SH-SY5Y (cell line): ENCODE results near the gene MCF2L.

ENCODE experiments used
- GATA2 ChIP-seq: IDR thresholded peaks from 2 replicates; pipeline ENCODE4 v1.6.1; 2011; ENCODE audit warnings: mild to moderate bottlenecking, low read depth, low read length
- GATA3 ChIP-seq: IDR thresholded peaks from 2 replicates; pipeline ENCODE4 v1.6.1; 2011; ENCODE audit warnings: low read depth, mild to moderate bottlenecking, low read length, moderate library complexity

The MCF2L gene

DNA sequence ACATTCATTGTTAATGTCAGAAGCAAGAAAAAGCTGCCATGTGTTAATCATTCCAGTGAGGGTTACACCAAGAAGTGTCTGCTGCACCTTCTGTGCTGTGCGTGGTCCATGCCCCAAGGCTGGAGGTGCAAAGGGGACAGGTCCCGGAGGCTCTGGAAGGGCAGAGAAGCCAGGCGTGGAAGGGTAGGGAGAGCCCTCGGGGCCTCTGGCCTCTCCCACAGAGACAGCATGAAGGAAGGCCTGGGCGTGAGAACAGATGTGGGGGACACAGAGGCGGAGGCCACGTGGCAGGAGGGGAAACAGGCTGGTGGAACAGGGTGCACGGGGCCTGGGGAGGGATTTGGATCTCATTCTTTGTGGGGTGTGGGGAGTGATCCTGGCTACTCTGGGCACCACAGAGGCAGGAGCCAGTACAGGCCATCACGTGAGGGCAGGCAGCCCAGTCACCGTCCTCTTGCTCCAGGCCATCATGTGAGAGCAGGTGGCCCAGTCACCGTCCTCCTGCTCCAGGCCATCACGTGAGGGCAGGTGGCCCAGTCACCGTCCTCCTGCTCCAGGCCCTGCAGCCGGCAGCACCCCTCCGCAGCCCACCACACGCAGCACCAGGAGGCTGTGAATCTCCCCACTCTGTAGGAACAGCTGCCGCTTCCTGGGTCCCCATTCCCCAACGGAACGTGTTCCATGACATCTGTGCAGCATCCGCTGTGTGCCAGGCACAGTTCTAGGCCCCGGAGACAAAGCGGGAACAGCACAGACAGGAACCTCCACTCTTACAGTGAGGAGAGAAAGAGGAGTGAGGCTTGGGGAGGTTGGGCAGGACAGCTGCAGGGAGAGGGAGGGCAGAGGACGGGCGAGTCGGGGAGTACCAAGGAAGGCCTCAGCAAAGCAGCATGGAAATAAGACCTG lies 126.4 kb downstream of the MCF2L start:
- TF ChIP-seq GATA2 (no peak), GATA3 (no peak)

- TF ChIP-seq GATA2 (no peak), GATA3 (no peak)
Observed at GRCh38 chr13:113096052-113096744, 127.2 kb downstream of the MCF2L start.

DNA sequence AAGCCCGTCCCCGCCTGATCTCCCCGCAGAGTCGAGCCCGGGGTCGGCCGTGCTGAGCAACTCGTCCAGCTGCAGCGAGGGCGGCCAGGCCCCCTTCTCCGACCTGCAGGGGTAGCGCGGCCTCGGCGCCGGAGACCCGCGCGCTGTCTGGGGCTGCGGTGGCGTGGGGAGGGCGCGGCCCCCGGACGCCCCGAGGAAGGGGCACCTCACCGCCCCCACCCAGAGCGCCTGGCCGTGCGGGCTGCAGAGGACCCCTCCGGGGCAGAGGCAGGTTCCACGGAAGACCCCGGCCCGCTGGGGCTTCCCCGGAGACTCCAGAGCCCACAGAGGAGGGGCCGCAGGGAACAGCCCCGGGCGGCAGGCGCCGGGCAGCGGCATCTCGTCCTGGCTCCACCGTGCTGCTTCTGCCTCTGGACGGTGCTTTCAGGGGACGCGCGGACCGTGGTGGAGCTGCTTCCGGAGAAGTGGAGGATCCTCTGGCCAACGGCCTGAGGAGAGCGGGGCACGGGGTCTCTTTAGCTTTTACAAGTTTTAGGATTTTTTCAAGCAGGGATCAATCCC lies 127.8 kb downstream of the MCF2L start:
- TF ChIP-seq GATA3: no peak
- TF ChIP-seq GATA2: no peak

DNA sequence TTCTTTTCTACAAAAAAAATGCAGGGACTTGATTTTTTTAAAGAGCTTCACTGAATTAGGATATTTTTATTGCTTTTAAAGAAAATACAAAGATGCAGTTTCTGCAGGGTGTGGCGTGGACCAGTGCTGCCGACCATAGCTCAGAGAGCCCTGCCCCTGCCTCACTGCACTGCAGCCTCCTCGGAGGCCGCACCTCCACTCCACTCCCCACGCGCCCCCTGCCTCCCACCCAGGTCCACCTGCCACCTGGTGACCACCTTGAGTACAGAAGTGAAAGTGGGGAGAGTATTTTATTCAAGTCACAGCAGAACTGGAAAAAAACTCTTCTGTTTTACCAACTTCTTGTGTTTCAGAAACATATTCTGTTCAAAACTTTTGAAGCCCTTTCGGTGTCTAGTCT lies 128.6 kb downstream of the MCF2L start:
- TF ChIP-seq GATA2 (no peak), GATA3 (no peak)

DNA sequence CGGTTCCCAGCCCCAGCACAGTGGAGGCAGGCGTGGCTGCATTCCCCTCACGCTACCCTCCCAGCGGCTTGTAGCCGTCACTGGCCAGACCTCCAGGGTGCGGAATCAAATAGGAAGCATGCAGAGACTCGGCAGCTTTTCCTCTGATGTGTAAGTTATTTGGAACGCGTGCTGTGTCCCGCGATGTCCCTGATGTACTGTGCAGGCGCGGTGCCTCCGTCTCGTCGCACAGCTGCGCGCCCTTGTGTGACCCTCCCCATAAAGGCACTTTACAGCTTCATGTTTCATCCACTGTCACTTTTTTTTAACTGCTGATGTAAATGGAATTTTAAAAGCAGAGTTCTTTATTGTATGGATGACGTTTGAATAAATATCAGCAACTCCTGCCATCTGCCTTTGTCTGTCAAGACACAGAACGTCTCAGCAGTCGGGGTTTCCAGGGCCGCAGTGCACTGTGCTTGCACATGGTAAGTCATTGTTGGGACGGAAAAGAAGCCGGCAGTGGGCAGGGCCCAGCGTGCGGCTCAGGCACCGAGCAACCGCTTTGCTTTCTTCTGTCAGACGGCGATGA lies 129.2 kb downstream of the MCF2L start:
- TF ChIP-seq GATA2: no peak
- TF ChIP-seq GATA3: no peak

- TF ChIP-seq GATA2 (no peak), GATA3 (no peak)
Observed at GRCh38 chr13:113099142-113099541, 130.1 kb downstream of the MCF2L start.

- TF ChIP-seq GATA3 (no peak), GATA2 (no peak)
Observed at GRCh38 chr13:113102727-113103126, 133.7 kb downstream of the MCF2L start.

- no peak for TF ChIP-seq GATA3
- no peak for TF ChIP-seq GATA2
Observed at GRCh38 chr13:113103646-113104045, 134.6 kb downstream of the MCF2L start.

DNA sequence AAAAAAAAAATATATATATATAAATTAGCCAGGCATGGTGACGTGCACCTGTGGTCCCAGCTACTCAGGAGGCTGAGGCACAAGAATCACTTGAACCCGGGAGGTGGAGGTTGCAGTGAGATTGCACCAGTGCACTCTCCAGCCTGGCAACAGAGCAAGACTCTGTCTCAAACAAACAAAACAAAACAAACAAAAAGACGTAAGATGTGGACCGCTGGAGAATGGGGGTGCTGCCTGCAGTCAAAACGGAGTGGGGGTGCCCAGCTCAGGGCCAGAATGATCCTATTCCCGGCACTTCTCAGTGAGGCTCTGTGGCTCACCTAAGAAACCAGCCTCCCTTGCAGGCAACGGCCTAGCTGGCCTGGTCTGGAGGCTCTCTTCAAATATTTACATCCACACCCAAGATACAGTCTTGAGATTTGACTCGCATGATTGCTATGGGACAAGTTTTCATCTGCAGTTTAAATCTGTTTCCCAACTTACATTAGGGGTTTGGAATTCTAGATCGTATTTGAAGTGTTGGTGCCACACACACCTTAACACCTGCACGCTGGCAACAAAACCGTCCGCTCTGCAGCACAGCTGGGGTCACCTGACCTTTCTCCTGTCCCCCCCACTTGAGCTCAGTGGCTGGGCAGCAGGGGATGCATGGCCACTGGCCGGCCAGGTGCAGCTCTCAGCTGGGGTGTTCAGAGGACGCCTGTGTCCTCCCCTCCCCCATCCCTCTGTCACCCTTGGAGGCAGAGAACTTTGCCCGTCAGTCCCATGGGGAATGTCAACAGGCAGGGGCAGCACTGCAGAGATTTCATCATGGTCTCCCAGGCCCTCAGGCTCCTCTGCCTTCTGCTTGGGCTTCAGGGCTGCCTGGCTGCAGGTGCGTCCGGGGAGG lies 136.3 kb downstream of the MCF2L start, which contains the start of gene F7:
Gene F7 (plus strand): TSS at position 760 of the 889 bp plus-strand sequence. CDS start 51 bp downstream, at position 811.
- TF ChIP-seq GATA2: no peak
- no peak for TF ChIP-seq GATA3

- TF ChIP-seq GATA3 (no peak), GATA2 (no peak)
Observed at GRCh38 chr13:113105921-113106452, 137.0 kb downstream of the MCF2L start.

DNA sequence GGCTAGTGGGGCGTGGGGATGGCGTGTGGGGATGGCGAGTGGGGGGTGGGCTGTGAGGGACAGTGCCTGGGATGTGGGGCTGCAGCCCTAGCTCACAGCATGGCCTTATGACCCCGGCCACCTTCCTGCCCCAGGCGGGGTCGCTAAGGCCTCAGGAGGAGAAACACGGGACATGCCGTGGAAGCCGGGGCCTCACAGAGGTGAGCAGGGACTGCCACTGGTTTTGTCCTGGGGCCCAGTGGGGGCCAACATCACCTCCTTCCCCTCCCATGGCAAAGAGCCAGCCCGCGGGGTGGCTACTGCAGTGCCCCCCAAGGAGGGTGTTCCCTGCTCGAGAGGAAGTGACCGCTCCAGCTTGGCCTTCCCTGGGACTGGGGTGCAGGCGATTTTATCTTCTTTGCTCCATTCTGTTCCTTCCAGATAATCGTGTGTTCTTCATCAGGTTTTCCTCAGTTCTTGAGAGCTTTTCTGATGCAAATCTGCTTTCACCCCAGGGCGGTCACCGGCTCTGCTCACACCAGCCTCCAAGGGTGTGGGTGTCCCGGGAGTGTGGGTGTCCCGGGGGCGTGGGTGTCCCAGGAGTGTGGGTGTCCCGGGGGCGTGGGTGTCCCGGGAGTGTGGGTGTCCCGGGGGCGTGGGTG lies 137.8 kb downstream of the MCF2L start:
- no peak for TF ChIP-seq GATA2
- TF ChIP-seq GATA3: no peak

DNA sequence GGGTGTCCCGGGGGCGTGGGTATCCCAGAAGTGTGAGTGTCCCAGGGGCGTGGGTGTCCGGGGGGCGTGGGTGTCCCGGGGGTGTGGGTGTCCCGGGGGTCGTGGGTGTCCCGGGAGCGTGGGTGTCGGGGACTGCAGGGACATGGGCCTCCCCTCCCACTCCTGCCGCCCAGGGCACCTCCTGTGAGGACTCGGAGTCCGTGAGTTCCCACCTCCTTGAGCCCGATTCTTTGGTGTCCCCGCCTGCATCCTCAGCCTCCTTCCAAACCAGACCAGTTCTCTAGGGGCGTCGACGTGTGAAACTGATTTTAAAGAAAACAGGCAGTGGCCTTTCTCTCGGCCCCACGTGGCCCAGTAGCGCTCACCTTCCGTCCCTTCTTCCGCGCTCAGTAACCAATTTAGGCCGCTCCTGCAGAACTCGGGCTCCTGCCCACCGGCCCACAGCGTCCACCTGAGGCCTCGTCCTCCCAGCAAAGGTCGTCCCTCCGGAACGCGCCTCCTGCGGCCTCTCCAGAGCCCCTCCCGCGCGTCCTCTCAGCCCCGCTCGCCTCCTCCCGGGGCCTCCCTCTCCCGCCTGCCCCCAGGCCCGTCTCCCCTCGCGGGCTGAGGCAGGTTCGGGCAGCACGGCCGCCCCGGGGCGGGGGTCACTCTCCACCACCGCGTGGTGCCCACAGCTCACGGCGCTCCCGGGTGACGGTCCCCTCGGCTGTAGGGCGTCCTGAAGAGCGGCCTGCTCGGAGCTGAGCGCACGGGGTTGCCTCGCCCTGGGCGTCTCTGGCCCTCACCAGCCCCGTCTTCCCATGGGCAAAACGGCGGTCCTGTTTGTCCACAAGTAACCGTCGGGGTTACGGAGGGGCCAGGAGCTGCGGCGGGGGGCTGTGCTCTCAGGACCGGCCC lies 140.4 kb downstream of the MCF2L start:
- no peak for TF ChIP-seq GATA3
- TF ChIP-seq GATA2: no peak
